ENCODE measurements around the gene SMURF1.

The SMURF1 gene

GRCh38 chr7:98993024-98993897 is 150.6 kb downstream of the SMURF1 start:
- POLR2A ChIA-PET (ENCODE audit: low non-redundant PET) = no interaction called here
- TF ChIP-seq, protein P1, sequence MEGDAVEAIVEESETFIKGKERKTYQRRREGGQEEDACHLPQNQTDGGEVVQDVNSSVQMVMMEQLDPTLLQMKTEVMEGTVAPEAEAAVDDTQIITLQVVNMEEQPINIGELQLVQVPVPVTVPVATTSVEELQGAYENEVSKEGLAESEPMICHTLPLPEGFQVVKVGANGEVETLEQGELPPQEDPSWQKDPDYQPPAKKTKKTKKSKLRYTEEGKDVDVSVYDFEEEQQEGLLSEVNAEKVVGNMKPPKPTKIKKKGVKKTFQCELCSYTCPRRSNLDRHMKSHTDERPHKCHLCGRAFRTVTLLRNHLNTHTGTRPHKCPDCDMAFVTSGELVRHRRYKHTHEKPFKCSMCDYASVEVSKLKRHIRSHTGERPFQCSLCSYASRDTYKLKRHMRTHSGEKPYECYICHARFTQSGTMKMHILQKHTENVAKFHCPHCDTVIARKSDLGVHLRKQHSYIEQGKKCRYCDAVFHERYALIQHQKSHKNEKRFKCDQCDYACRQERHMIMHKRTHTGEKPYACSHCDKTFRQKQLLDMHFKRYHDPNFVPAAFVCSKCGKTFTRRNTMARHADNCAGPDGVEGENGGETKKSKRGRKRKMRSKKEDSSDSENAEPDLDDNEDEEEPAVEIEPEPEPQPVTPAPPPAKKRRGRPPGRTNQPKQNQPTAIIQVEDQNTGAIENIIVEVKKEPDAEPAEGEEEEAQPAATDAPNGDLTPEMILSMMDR (conservative IDR thresholded peaks at IDR 0.05; ENCODE audit: low read depth) = no peak
- no peak overlapping the region for H3K27ac ChIP-seq
- CTCF ChIA-PET = no interaction called here
- no peak for DNase-seq (ENCODE audit: low spot score)

- CTCF ChIA-PET = interaction anchor here (0.6 kb wide), 1 partner anchor 46 kb away, joined by 3 read pairs; no protein-coding TSS in a partner anchor
- POLR2A ChIA-PET (ENCODE audit: low non-redundant PET) = no interaction called here
- TF ChIP-seq, protein P1 (conservative IDR thresholded peaks at IDR 0.05; ENCODE audit: low read depth) = no peak
- H3K27ac ChIP-seq = no peak overlapping the region
- DNase-seq (ENCODE audit: low spot score) = no peak
Observed at GRCh38 chr7:98992076-98992475, 151.8 kb downstream of the SMURF1 start.

GRCh38 chr7:98991141-98991540 is 152.8 kb downstream of the SMURF1 start:
- DNase-seq (ENCODE audit: low spot score) = no peak
- H3K27ac ChIP-seq = no peak overlapping the region
- ChIA-PET CTCF (no interaction called here), POLR2A (ENCODE audit: low non-redundant PET) (no interaction called here)
- TF ChIP-seq, protein P1 (conservative IDR thresholded peaks at IDR 0.05; ENCODE audit: low read depth) = no peak

DNA sequence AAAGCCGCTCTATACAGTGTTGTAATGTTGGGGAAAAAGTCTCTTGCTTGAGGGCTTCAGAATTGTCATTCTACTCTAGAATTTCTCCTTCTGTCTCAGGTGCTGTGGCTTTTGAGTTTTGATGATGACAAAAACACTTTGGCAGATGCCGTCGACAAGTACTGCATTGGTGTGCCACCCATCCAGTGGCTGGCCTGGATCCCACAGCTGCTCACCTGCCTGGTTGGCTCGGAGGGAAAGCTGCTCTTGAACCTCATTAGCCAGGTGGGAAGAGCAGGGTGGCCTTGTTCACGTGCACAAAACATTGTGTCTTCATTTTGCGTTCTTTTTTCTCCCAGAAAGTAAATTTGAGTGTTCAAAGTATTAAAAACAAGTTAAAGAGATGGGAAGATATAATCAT is 153.6 kb downstream of the SMURF1 start:
- no peak overlapping the region for H3K27ac ChIP-seq
- TF ChIP-seq, protein P1 (conservative IDR thresholded peaks at IDR 0.05; ENCODE audit: low read depth) = no peak
- DNase-seq (ENCODE audit: low spot score) = no peak
- ChIA-PET CTCF (no interaction called here), POLR2A (ENCODE audit: low non-redundant PET) (no interaction called here)

DNA sequence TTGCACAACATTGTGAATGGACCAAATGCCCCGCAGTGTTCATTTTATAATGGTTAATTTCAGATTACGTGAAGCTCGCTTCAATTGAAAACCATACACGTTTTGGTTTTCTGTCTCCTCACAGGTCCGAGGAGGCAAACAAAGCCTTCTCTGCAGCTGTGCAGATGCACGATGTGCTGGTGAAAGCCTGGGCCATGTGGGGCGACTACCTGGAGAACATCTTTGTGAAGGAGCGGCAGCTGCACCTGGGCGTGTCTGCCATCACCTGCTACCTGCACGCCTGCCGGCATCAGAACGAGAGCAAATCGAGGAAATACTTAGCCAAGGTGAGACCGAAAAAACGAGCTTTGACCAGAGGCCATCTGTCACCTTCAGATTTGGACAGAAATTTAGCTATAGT is 155.3 kb downstream of the SMURF1 start:
- TF ChIP-seq, protein P1 (conservative IDR thresholded peaks at IDR 0.05; ENCODE audit: low read depth) = no peak
- no peak for DNase-seq (ENCODE audit: low spot score)
- POLR2A ChIA-PET (ENCODE audit: low non-redundant PET) = no interaction called here
- CTCF ChIA-PET = interaction anchor here (1.2 to 1.4 kb wide), 2 partner anchors 9 to 325 kb away, joined by 3 read pairs; no protein-coding TSS in a partner anchor
- no peak overlapping the region for H3K27ac ChIP-seq

- ChIA-PET CTCF (no interaction called here), POLR2A (ENCODE audit: low non-redundant PET) (no interaction called here)
- TF ChIP-seq, protein P1 (conservative IDR thresholded peaks at IDR 0.05; ENCODE audit: low read depth) = no peak
- no peak overlapping the region for H3K27ac ChIP-seq
- no peak for DNase-seq (ENCODE audit: low spot score)
Observed at GRCh38 chr7:98985945-98986344, 158.0 kb downstream of the SMURF1 start.
